ENCODE measurements around the gene SLC2A9. TPM values are rescaled to one million over a fixed set of nuclear protein-coding genes. Genes with fewer than 3 reads are reported as not detected.

The SLC2A9 gene
- total RNA-seq, 1 donor from 2014 or later, result 6.2 TPM

GRCh38 chr4:9891740-9892139 is 129.6 kb downstream of the SLC2A9 start:
- Histone ChIP-seq H3K36me3 (no peaks in the 10 kb centered on the region), H3K27ac (no peak overlapping the region), H3K9me3 (no peaks in the 10 kb centered on the region), H3K27me3 (no peaks in the 10 kb centered on the region), H3K4me3 (no peak overlapping the region), H3K4me1 (no peaks in the 10 kb centered on the region)
- intact Hi-C loops (cut with DNase I), result no loop called here
- TF ChIP-seq CTCF (IDR thresholded peaks at IDR 0.05), result no peak
- no peak for DNase-seq (ENCODE audit: low spot score in 2 of 2)

GRCh38 chr4:9891056-9891455 is 130.2 kb downstream of the SLC2A9 start:
- Histone ChIP-seq H3K27ac (no peak overlapping the region), H3K9me3 (no peaks in the 10 kb centered on the region), H3K27me3 (no peaks in the 10 kb centered on the region), H3K36me3 (no peaks in the 10 kb centered on the region), H3K4me1 (no peaks in the 10 kb centered on the region), H3K4me3 (no peak overlapping the region)
- TF ChIP-seq CTCF (IDR thresholded peaks at IDR 0.05), result no peak
- intact Hi-C loops (cut with DNase I), result no loop called here
- no peak for DNase-seq (ENCODE audit: low spot score in 2 of 2)

DNA sequence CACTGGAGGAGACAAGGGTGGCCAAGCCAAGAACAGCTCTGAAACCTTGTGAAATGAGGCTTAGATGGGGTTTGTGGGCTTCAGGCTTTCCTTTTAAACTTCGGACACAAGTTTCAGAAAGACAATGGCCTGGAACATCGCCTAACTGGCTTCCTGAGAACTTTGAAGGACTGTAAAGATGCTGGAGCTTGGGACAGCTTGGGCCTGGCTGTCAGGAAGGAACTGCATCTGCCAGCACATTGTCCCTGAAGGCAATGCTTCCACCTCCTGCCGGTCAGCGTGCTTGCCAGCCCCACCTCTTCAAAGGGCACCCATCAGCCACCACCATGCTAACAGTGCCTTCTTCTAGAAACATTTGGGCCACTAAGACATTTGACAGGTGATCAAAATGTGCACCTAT is 132.0 kb downstream of the SLC2A9 start:
- DNase-seq (ENCODE audit: low spot score in 2 of 2), result no peak
- Histone ChIP-seq H3K36me3 (no peaks in the 10 kb centered on the region), H3K4me3 (no peak overlapping the region), H3K27me3 (no peaks in the 10 kb centered on the region), H3K9me3 (no peaks in the 10 kb centered on the region), H3K4me1 (no peaks in the 10 kb centered on the region), H3K27ac (no peak overlapping the region)
- TF ChIP-seq CTCF (IDR thresholded peaks at IDR 0.05), result no peak
- intact Hi-C loops (cut with DNase I), result no loop called here

DNA sequence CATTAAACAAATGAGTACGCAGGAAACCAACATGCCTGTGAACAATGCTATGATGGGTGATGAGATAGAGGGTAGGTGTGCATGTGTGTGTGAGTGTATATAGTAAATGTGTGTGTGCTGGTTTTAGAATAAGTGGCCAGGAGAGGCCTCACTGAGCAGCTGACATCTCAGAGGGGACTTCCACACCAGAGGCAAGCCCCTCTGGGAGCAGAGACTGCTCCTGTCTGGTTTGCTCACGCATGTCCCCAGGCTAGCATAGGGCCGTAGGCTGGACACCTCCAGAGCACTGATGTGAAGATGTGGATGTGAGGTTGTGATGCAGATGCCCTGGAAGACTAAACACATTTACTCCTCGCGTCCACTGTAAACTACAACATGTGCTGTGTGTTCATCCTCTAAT is 135.3 kb downstream of the SLC2A9 start:
- Histone ChIP-seq H3K27ac (no peak overlapping the region), H3K4me1 (no peaks in the 10 kb centered on the region), H3K4me3 (no peak overlapping the region), H3K36me3 (no peaks in the 10 kb centered on the region), H3K27me3 (no peaks in the 10 kb centered on the region), H3K9me3 (no peaks in the 10 kb centered on the region)
- intact Hi-C loops (cut with DNase I), result no loop called here
- TF ChIP-seq CTCF (IDR thresholded peaks at IDR 0.05), result no peak
- DNase-seq (ENCODE audit: low spot score in 2 of 2), result no peak

GRCh38 chr4:9880406-9881197 is 140.7 kb downstream of the SLC2A9 start:
- Histone ChIP-seq H3K9me3 (no peaks in the 10 kb centered on the region), H3K27me3 (no peaks in the 10 kb centered on the region), H3K4me3 (no peak overlapping the region), H3K4me1 (no peaks in the 10 kb centered on the region), H3K27ac (no peak overlapping the region), H3K36me3 (no peaks in the 10 kb centered on the region)
- TF ChIP-seq CTCF (IDR thresholded peaks at IDR 0.05), result no peak
- intact Hi-C loops (cut with DNase I), result no loop called here
- DNase-seq (ENCODE audit: low spot score in 2 of 2), result no peak
